Astrocyte of the cerebellum (primary cell): ENCODE results near the gene NOP14.

Source experiments
- DNase-seq: peaks from one replicate; pipeline ENCODE4 v3.0.0-alpha.2; 2011; ENCODE audit warnings: low read depth
- H3K4me3 ChIP-seq: 2 replicates; pipeline ENCODE4 v1.5.1; 2011; ENCODE audit warnings: mild to moderate bottlenecking, low read depth, low read length, moderate library complexity
- in situ Hi-C: cut with HindIII; loops from 2 replicates; pipeline ENCODE4 v1.10.0; 2017; ENCODE audit warnings: low sequenced_read_pairs
- TF ChIP-seq, protein P1 (sequence below): IDR thresholded peaks from 2 replicates; pipeline ENCODE4 v1.5.1; 2012; ENCODE audit warnings: low read length, low read depth, moderate library complexity, mild to moderate bottlenecking; ENCODE audit errors: missing control alignments

The NOP14 gene

GRCh38 chr4:2977211-2978088, 14.2 kb upstream of the NOP14 start:
- DNase-seq = no peak
- TF ChIP-seq, protein P1, sequence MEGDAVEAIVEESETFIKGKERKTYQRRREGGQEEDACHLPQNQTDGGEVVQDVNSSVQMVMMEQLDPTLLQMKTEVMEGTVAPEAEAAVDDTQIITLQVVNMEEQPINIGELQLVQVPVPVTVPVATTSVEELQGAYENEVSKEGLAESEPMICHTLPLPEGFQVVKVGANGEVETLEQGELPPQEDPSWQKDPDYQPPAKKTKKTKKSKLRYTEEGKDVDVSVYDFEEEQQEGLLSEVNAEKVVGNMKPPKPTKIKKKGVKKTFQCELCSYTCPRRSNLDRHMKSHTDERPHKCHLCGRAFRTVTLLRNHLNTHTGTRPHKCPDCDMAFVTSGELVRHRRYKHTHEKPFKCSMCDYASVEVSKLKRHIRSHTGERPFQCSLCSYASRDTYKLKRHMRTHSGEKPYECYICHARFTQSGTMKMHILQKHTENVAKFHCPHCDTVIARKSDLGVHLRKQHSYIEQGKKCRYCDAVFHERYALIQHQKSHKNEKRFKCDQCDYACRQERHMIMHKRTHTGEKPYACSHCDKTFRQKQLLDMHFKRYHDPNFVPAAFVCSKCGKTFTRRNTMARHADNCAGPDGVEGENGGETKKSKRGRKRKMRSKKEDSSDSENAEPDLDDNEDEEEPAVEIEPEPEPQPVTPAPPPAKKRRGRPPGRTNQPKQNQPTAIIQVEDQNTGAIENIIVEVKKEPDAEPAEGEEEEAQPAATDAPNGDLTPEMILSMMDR = no peak
- no peak overlapping the region for H3K4me3 ChIP-seq
- in situ Hi-C loops = no loop called here

GRCh38 chr4:2971275-2971674, 8.1 kb upstream of the NOP14 start:
- no peak for DNase-seq
- in situ Hi-C loops = loop anchor here (25.0 kb wide), 1 partner anchor 91 kb away; the partner anchor contains the start of genes HTT and HTT-AS
- H3K4me3 ChIP-seq = no peak overlapping the region
- TF ChIP-seq, protein P1 = no peak

DNA sequence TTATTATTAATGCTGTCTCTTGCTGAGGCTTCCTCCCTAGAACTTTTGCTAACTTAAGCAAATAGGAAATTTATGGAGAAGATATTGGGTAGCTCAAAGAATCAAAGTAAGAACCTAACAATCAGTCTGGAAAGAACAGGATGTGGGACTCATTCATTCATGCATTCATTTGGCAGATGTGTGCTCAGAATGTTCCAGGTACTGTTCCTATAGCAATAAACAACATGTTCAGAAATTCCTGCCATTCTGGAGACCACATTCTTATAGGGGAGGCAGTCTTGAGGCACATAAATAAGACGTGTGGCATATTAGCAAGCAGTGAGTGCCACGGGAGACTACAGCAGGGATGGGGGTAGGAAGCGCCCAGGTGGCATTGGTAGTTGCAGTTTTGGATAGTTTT, 5.2 kb upstream of the NOP14 start:
- peak; percentile 55 for DNase-seq
- in situ Hi-C loops = loop anchor here (25.0 kb wide), 1 partner anchor 94 kb away; the partner anchor contains the start of genes HTT and HTT-AS
- no peak overlapping the region for H3K4me3 ChIP-seq
- TF ChIP-seq, protein P1 = no peak

DNA sequence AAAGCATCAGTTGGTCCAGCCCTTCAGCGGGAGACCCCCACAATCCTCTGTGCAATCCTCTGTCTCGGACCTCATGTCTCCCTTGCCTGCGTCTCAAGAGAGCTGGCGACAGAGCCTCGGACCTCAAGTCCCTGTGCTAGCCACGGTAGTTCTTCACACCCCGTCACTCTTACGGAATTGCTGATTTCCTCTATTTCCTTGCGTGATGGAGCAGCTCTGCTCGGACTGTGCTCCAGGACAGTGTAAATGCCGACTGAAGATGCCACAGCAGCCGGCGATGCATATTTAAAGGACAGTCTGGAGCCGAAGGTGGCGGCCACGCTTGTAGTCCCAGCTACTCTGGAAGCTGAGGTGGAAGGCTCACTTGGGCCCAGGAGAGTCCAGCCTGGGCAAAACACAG, 2.1 kb upstream of the NOP14 start:
- TF ChIP-seq, protein P1 = no peak
- in situ Hi-C loops = loop anchor here (25.0 kb wide), 1 partner anchor 97 kb away; the partner anchor contains the start of genes HTT and HTT-AS
- no peak overlapping the region for H3K4me3 ChIP-seq
- DNase-seq = no peak

DNA sequence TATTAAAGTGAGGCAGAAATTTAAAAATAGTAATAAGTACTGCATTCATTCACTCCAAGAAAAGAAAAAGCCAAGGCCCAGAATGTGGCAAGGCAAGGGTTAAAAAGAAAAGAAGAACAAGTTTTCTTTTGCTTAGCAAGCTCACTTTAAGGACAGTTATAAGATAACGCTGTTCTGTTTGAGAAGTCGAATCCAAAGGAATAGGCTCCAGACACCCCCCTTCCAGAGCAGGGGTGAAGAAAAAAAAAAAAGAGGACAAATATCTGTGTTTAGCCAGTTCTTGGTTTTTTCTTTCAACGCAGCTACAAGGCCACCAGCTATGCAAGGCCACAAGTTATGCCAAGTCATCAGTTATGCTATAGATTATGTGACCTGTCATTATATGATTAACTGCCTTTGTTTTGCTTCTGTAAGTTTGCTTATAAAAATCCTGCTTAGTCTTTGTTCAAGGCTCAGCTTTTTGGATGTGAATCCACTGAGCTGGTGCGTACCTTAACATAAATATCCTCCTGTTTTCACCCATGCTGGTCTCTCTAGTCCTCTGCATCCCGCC, 1.6 kb upstream of the NOP14 start:
- TF ChIP-seq, protein P1 = no peak
- peak overlapping the region; percentile 78 for H3K4me3 ChIP-seq
- in situ Hi-C loops = loop anchor here (25.0 kb wide), 1 partner anchor 98 kb away; the partner anchor contains the start of genes HTT and HTT-AS
- DNase-seq = no peak

GRCh38 chr4:2963966-2964471, 813 bp upstream of the NOP14 start:
- peak overlapping the region; percentile 78 for H3K4me3 ChIP-seq
- in situ Hi-C loops = loop anchor here (25.0 kb wide), 1 partner anchor 98 kb away; the partner anchor contains the start of genes HTT and HTT-AS
- TF ChIP-seq, protein P1 = no peak
- DNase-seq = no peak
